GM12864 (cell line): ENCODE data around the gene TBC1D16.

Experiments used
- DNase-seq: peaks from one replicate; pipeline ENCODE4 v3.0.0-alpha.2; 2011; ENCODE audit warnings: low read depth
- H3K4me3 ChIP-seq: 2 replicates; pipeline ENCODE4 v1.5.1; 2011; ENCODE audit warnings: mild to moderate bottlenecking, low read depth, low read length, control low read depth
- CTCF ChIP-seq: IDR thresholded peaks from 2 replicates; pipeline ENCODE4 v1.5.1; 2011; ENCODE audit warnings: low read depth, mild to moderate bottlenecking, moderate library complexity, low read length, control low read depth, inconsistent platforms; ENCODE audit errors: missing control alignments

TBC1D16 gene

DNA sequence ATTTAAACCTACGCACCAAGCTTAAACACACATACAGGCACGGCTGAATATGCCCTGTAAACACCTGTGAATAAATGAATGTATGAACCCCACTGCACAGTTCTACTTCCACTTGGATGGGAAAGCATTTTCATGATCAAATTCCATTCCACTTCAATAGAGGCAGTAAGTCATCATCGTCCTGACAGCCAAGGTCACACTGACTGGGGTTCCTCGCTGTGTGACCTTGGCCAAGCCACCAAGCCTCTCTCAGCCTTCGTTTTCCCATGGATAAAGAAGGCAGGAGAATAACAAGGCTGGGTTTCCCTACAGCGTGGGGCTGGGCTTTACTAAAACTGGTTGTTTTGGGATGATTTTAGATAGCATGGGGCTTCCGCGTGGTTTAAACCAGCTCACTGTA, 82.8 kb downstream of the TBC1D16 start:
- no peak for TF ChIP-seq CTCF
- DNase-seq: no peak
- no peak overlapping the region for H3K4me3 ChIP-seq

DNA sequence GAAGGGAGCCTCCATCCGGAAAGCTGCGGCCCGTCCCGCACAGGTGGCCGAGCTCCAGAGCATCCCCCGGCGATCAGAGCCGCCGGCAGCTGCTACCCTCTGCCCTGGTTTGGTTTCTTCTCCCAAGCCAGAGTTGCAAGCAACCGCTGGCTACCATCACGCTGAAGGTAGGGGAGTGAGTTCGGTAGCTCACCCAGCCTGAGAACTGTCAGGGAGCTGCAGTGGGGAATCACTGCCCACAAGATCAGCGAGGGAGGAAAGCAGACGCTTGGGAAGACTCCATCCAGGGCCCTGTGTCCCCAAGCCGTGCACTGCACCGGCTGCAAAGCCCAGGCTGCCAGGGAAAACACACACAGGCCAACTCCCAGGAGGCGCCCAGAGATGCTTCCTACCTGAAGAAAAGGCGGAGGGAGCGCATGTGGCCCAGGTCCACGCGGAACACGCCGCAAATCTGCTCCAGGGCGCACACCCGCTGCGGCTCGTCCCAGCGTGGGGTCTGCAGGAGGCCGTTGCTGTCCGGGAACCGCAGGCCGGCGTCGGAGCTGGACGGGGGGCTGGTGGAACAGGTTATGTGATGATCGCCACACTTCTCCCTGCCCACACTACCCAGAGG, 83.3 kb downstream of the TBC1D16 start:
- DNase-seq: no peak
- no peak for TF ChIP-seq CTCF
- H3K4me3 ChIP-seq: no peak overlapping the region

- H3K4me3 ChIP-seq: no peak overlapping the region
- DNase-seq: no peak
- no peak for TF ChIP-seq CTCF
Measured at GRCh38 chr17:79951361-79952264, 84.1 kb downstream of the TBC1D16 start.

GRCh38 chr17:79950751-79951150, 84.9 kb downstream of the TBC1D16 start:
- DNase-seq: no peak
- H3K4me3 ChIP-seq: no peak overlapping the region
- no peak for TF ChIP-seq CTCF

- DNase-seq: no peak
- H3K4me3 ChIP-seq: no peak overlapping the region
- no peak for TF ChIP-seq CTCF
Measured at GRCh38 chr17:79950306-79950705, 85.4 kb downstream of the TBC1D16 start.

GRCh38 chr17:79949656-79950209, 85.9 kb downstream of the TBC1D16 start:
- no peak for TF ChIP-seq CTCF
- no peak overlapping the region for H3K4me3 ChIP-seq

More at GRCh38 chr17:79949656-79950209, 85.9 kb downstream of the TBC1D16 start:
- no peak for DNase-seq
